GM18951 (cell line): ENCODE results near the gene ZNF366.

Experiments used
- POLR2A ChIP-seq: IDR thresholded peaks from 4 replicates; pipeline ENCODE4 v1.6.1; 2011; ENCODE audit warnings: mild to moderate bottlenecking; ENCODE audit not compliant: insufficient read length, insufficient read depth; ENCODE audit errors: extremely low read depth
- in situ Hi-C: fragments of 300-500 bp; cut with MboI; formaldehyde crosslinking; loops from one replicate; pipeline ENCODE4 v1.12.0; 2022; ENCODE audit warnings: low sequenced_read_pairs, mixed read lengths, inconsistent platforms; ENCODE audit not compliant: unreplicated experiment

ZNF366 gene

DNA sequence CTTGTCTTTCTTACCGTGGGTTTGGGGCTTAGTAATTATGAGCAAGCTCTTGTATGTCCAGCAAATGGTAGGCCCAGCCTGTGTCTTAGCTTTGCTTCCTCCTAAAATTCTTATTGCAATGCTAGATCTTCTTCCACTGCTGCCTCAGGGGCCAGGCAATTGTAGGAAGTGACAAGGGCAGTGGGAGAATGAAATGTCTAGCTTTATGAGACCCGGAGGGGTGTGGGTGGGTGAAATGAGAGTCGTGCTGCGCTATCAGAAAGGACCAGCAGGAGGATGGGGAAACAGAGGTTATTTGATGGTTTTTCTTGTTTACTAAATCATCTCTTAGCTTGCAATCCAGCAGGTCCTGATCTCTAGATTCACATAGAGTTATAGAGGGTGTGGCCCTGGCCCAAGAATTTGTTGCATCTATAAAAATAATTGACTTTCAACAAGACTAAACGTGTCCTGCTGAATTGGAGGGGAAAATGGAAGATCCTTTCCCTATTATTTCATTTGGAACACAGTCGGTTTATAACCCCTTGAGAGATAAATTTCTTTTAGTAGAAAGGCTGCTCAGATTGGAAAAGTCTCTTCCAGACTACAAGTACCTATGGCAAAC, 43.7 kb downstream of the ZNF366 start:
- in situ Hi-C loops = no loop called here
- no peak for TF ChIP-seq POLR2A

DNA sequence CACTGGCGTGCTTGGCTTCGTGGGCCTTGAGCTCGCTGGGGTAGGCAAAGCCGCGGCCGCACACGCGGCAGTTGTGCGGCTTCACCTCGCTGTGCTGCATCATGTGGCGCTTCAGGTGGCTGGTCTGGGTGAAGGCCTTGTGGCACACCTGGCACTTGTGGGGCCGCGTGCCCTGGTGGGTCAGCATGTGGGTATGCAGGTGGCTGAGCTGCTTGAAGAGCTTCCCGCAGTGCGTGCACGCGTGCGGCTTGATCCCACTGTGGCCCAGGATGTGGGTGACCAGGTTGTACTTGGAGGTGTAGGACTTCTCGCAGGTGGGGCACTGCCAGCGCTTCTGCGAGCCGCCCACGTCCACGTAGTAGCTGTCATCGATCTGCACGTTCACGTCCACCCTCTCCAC, 46.8 kb downstream of the ZNF366 start:
- no peak for TF ChIP-seq POLR2A
- in situ Hi-C loops = no loop called here

DNA sequence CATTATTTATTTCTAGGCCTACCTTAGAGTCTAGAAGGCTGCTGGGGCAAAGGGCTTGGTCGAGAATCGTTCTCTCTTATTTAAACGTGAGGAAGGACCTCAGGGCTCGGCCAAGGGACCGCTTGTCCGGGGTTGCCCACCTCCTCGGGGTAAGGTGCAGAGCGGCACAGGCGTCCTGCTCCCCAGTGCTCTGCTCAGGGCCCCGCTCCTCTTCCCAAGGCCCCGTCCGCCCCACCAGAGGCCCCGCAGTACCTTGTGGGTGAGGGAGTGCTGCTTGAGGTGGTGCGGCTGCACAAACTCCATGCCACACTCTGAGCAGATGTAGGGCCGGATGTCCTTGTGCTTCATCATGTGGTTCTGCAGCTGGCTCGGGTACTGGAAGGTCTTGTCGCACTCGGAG, 47.3 kb downstream of the ZNF366 start:
- in situ Hi-C loops = no loop called here
- no peak for TF ChIP-seq POLR2A

DNA sequence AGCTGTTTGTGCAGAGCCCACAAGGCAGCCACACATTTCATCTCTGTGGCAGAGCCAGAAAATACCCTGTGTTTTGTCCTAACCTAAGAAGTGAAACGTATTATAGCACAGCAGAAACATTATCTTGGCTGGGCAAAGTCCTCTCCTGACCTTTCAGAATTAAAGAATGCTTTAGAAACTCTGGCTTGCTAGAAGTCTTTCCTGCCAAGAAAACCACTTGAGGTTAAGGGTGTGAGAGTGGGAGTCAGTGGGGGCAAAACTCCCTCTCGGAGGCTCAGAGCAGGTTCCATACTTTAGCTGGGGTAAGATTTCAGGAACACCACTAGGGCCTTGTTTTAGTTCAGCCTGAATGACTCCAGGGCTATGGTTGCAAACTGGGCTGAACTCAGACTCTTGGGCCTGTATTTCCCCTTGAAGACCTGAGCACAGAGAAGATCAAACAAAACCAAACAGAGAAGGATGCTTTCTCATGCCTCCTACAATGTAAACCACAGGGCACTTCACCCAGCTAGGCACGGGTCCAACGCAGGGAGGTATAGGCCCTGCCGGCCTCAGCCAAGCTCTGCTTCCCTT, 48.0 kb downstream of the ZNF366 start:
- no peak for TF ChIP-seq POLR2A
- in situ Hi-C loops = no loop called here

DNA sequence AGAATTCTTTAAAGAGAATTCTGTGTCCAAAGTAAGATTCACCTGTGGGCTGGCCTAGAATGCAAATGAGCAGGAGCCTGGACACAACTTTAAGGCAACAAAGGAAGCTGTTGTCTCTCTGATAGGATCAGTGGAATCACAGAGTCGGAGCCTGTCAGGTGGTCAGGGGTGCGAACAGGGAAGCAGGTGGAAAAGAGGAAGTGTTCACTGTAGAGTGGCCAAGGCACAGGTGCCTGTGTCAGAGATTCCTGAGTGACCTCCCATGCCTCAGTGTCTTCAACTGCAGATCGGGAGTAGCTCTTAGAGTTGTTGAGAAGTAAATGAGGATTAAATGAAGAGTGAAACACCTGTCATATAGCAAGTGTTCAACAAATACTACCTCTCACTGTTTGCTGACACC, 48.8 kb downstream of the ZNF366 start:
- in situ Hi-C loops = no loop called here
- TF ChIP-seq POLR2A = no peak

DNA sequence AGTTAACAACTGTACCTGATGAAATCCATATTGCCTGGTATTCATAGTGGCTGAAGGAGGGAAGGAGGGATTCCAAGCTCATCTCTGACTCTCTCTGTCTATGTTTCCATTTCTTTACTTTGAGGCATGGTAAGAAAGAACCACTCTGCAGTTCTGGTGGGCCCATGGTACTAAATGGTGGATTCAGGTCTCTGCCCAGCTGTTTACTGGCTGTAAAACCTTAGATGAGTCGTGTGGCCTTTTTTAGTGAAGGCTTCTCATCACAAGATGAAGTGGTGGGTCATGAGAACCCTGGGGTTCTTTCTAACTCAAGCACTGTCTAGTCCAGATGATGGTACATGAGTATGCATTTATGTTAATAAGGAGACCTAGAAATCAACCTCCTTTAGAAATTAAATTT, 49.7 kb downstream of the ZNF366 start:
- no peak for TF ChIP-seq POLR2A
- in situ Hi-C loops = no loop called here

DNA sequence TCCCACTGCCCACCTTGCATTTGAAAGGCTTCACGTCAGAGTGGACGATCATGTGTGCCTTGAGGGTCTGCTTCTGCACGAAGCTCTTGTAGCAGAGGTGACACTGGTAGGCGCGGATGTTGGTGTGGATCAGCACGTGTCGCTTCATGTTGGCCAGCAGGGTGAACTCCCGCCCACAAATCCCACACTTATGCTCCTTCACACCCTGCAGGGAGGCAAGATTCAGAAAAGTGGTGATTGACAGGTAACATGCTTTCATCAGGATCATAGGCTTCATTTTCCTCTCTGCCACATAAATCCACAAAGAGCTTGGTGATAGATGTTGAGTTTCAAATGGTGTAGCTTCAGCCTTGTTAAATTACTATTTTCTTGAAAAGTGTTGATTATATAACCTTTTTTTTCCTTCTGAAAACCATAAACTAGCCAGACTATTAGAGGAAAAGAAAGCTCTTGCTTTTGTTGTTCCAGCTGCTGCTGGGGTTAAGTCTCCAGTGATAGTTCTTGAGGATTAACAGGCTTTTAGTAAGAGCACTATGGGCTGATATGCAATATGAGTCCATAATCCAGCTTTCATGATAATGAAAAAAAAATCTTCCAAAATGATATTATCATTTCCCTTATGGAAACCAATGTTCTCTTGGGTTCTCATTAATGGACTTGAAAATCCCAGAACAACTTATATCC, 50.7 kb downstream of the ZNF366 start:
- no peak for TF ChIP-seq POLR2A

DNA sequence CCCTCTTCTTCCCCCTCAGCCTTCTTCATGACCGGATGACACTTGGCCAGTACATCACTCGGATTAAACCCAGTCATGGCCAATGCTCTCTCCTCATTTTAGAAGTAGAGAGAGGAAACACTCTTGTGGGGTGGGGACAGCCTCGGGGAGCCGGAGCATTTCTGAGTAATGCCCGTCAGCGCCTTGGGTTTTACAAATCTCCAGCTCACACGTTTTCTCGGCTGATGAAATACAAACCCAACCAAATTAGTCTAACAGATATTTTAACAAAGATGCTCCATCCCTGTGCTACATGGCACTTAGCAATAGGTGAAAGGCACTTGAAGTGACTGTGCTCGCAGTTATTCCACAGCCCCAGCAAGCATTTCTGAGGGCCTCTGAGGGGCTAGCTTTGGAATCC, 51.7 kb downstream of the ZNF366 start:
- in situ Hi-C loops = no loop called here

More for the DNA sequence above, 50.7 kb downstream of the ZNF366 start:
- in situ Hi-C loops = no loop called here

DNA sequence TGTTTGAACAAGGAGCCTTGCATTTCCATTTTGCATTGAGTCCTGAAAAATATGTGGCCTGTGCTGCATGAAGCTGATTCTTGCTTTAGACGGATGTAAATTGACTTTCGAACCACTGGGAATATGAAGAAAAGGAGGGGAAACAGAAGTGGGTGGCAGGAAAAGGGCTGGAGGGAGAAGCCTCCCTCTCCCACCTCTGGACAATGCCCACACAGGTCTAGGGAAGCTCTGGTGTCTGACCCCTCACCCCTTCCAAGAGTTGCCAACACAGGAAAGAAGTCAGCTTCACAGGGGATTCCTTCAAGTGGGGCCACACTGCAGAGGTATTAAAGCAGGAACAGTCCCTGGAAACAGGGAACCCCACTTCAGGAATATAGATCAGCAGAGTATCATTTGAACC, 52.2 kb downstream of the ZNF366 start:
- no peak for TF ChIP-seq POLR2A
- in situ Hi-C loops = no loop called here

More for the DNA sequence above, 51.7 kb downstream of the ZNF366 start:
- TF ChIP-seq POLR2A = no peak

DNA sequence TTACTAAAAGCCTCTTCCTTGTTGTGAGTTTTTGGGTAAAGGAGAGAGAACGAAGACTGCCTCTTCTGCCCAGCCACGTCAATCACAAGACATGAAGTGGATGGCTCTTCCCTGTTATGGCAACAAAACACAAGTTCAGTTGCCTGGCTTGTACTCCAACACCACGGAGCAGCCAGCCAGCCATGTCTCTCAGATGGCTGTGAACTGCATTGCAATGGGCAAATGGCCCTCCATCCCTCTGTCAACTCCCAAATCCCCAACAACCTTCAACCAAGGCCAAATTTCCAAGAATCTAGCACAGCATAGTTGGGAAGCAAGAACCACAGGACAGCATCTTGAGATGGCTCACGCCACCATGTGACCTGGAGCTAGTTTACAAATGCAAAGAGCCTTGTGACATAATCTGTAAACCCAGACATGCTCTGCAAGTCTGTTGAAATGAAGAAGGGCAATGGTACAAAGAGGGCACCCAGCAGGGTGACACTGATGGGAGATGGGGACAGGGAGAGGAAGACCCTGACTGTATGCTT, 53.9 kb downstream of the ZNF366 start:
- TF ChIP-seq POLR2A = no peak
- in situ Hi-C loops = no loop called here

DNA sequence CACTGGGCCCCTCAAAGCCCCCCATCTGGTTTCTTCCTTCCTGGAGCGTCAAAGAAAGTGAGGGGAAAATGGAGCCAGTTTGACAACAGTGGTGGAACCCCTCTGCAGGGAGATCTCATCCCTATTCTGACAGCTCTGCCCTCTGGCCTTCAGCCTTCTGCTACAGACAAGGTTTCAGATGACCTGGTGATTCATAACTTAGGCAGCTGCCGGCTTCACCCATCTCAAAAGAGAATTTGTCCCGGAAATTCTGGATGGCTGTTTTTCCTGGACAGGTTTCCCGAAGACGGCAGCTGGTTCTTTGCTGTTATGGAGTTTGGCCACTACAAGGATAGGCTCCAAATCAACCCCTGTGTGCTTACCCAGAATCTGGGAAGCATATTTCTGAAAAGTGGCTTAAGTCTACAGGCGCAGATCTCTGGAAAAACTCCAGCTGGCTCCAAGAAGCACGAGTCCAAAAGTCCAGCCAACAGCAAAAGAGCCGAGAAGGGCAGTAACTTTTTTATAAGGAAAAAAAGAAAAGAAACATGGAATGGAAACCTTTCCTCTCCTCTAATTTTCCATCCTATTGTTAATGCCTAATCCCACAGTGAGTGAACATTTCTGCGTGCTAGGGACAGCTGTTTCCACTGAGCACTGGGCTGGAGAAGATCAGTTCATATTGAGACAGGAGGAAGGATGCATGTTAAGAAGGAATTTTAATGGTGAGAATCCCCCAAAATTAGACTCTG, 54.5 kb downstream of the ZNF366 start:
- in situ Hi-C loops = no loop called here
- TF ChIP-seq POLR2A = no peak

DNA sequence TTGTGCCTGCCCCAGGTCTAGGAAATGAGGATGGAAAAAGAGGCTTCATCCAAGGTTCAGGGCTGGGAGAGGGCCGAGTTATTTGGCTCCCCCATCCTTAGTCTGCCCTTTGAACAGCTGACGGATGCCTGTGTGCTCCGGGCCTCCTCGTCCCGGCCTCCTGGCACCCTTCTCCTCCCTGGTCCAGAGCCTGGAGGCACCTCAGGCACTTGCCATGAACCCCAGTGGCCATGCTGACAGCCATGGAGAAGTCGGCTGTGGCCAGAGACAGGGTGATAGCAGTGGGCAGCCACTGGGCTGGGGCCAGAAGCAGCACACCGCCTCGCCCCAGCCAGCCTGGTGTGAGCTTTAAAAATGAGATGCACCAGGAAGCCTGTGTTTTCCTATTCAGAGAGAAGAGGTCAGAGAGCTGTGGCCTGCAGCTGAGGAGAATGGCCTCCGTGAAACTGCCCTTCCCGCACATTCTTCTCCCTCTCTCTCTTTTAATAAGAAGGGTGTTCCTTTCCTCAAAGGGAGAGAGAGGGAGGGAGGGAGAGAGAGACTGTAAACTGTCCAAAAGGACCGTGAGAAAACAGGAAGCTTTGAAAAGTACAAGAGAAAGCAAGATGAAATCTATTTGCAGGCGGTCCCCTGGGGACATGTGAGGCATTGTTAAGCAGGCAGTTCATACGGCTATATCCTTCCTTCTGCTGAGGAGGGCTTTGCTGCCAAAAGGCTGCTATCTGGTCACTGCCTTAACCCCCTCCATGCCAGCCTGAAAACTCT, 55.3 kb downstream of the ZNF366 start:
- TF ChIP-seq POLR2A = no peak
- in situ Hi-C loops = no loop called here

DNA sequence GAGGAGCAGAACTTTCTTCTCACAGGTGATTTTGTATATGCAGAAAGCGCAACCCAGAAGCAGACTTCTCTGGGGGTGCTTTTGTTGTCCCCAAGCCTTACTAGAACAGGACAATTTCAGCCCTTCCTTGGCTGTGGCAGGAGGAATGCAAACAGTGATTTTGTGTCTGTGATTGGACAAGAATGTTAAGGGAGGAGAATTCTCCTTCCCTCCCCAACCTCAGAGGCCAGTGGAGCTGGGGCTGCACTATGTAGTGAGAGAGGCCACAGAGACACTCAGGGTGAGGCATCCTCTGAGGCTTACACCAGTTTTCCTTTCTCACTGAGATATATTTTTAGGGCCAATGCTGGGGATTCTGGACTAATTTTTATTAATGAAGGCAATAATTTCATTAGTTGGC, 58.8 kb downstream of the ZNF366 start:
- in situ Hi-C loops = no loop called here

DNA sequence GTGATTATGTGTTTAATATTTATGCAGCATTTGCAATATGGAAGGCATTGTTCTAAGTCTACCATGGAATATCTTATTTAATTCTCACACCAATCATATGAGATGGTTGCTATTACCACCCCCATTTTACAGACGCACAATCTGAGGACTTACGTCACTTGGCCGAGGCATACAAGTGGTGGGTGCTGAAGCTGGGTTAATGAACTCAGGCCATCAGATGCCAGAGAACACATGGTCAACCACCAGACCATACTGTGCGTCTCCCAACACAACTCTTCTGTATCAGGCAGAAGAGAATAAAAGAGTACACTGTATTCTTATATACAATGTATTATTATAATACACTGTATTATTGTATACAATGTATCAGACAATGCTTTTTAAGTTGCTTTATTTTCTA, 59.5 kb downstream of the ZNF366 start:
- in situ Hi-C loops = no loop called here
- TF ChIP-seq POLR2A = no peak

More for the DNA sequence above, 58.8 kb downstream of the ZNF366 start:
- TF ChIP-seq POLR2A = no peak
